ENCODE data around the gene OSER1. TPM values are rescaled to one million over a fixed set of nuclear protein-coding genes. Genes with fewer than 3 reads are reported as not detected.

OSER1 gene
- total and polyA plus RNA-seq, 5 donors from 2014 or later: 48.4 to 137 (median 68.8) TPM

Other genes with a start within 250 kb of the OSER1 start
- not detected for gene JPH2, start 23.6 kb downstream of the OSER1 start, total RNA-seq
- not detected for gene JPH2, start 23.6 kb downstream of the OSER1 start, polyA plus RNA-seq
- gene GDAP1L1, start 36.5 kb upstream of the OSER1 start, total RNA-seq: not detected
- under 1 TPM in 1 of 4 donors, not detected in 3; 0.07 TPM for gene GDAP1L1, start 36.5 kb upstream of the OSER1 start, polyA plus RNA-seq
- gene FITM2, start 100.4 kb upstream of the OSER1 start, total RNA-seq: 4.4 TPM
- 1 to 10 TPM in 2 of 4 donors, under 1 TPM in 2; 0.73 to 2.4 (median 1.0) TPM for gene FITM2, start 100.4 kb upstream of the OSER1 start, polyA plus RNA-seq
- gene R3HDML, start 126.3 kb upstream of the OSER1 start, total RNA-seq: not detected
- not detected for gene R3HDML, start 126.3 kb upstream of the OSER1 start, polyA plus RNA-seq
- not detected for gene HNF4A, start 144.9 kb upstream of the OSER1 start, total RNA-seq
- gene HNF4A, start 144.9 kb upstream of the OSER1 start, polyA plus RNA-seq: not detected